ENCODE results near the gene FTL. TPM values are rescaled to one million over a fixed set of nuclear protein-coding genes. Genes with fewer than 3 reads are reported as not detected.

Gene FTL
- total RNA-seq, 1 donor from 2014 or later: 4,380 TPM

DNA sequence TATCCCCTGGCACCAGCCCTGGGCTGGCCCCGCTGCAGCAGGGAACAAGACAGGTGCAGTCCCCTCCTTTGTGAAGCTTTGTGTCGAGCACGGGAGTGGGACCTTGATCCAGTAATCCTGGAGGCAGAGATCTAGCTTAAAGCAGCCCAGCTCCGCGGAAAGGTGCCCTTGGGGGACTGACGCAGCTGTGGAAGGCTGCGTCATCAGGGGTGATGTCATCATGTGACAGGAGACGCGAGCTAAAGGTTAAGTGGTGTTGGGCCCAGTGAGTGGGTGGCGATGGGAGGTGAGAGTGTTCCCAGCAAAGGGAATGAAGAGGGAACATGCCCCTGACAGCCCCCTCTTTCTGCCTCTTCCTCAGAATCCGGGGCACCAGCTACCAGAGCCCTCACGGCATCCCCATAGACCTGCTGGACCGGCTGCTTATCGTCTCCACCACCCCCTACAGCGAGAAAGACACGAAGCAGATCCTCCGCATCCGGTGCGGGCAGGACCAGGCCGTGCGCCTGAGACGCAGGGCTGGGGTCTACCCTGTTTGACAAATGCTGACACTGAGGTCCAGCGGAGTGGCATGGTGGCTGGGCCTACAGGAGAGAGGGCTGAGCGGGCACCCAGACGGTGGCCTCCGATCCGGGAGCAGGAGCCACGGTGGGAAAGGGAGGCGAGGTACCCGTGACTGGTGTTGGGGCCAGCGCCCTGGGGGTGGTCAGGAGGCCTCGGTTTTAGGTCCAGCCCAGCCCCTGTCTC, 49.2 kb downstream of the FTL start:
- Histone ChIP-seq H3K4me3 (no peak overlapping the region), H3K27me3 (peaks cover 2% of the 10 kb centered on the region), H3K36me3 (peaks cover 0 to 45% of the 10 kb centered on the region in 2 donors), H3K27ac (no peak overlapping the region), H3K4me1 (peaks cover 20% of the 10 kb centered on the region), H3K9me3 (no peaks in the 10 kb centered on the region)
- TF ChIP-seq POLR2A (IDR thresholded peaks at IDR 0.05) (no peak), POLR2AphosphoS5 (IDR thresholded peaks at IDR 0.05; ENCODE audit: insufficient read depth in 1 of 2, low read depth in 1 of 2) (no peak), CTCF (IDR thresholded peaks at IDR 0.05) (no peak)
- intact Hi-C loops (cut with DNase I): no loop called here
- DNase-seq (ENCODE audit: extremely low spot score in 2 of 2): no peak

- DNase-seq (ENCODE audit: extremely low spot score in 2 of 2): no peak
- peaks cover 26% of the 10 kb centered on the region for H3K4me1 ChIP-seq
- H3K9me3 ChIP-seq: no peaks in the 10 kb centered on the region
- no peak overlapping the region for H3K27ac ChIP-seq
- peaks cover 6% of the 10 kb centered on the region for H3K27me3 ChIP-seq
- no peak for TF ChIP-seq POLR2AphosphoS5 (IDR thresholded peaks at IDR 0.05; ENCODE audit: insufficient read depth in 1 of 2, low read depth in 1 of 2)
- no peak for TF ChIP-seq CTCF (IDR thresholded peaks at IDR 0.05)
- no peak for TF ChIP-seq POLR2A (IDR thresholded peaks at IDR 0.05)
- peaks cover 0 to 39% of the 10 kb centered on the region in 2 donors for H3K36me3 ChIP-seq
- no peak overlapping the region for H3K4me3 ChIP-seq
- intact Hi-C loops (cut with DNase I): no loop called here
Observed at GRCh38 chr19:49014870-49015255, 49.8 kb downstream of the FTL start.

GRCh38 chr19:49016067-49016839, 51.1 kb downstream of the FTL start:
- DNase-seq (ENCODE audit: extremely low spot score in 2 of 2): no peak
- Histone ChIP-seq H3K4me1 (peaks cover 26% of the 10 kb centered on the region), H3K36me3 (peaks cover 0 to 26% of the 10 kb centered on the region in 2 donors), H3K4me3 (no peak overlapping the region), H3K9me3 (no peaks in the 10 kb centered on the region), H3K27ac (no peak overlapping the region), H3K27me3 (peaks cover 6% of the 10 kb centered on the region)
- TF ChIP-seq POLR2A (IDR thresholded peaks at IDR 0.05): no peak
- intact Hi-C loops (cut with DNase I): no loop called here

Small RNAs within 50 kb of the gene (microRNA-seq; reads per million reads assigned to microRNA genes)
- not detected for gene MIR6798 (ENCODE audit: borderline number of aligned reads, borderline replicate concordance)

Small RNAs within 50 kb of the gene (small RNA-seq; reads per million reads assigned to genes)
- gene AC026803.1: not detected
- not detected for gene MIR6798

Other genes with a start within 250 kb of the FTL start
- gene MAMSTR, start 245.6 kb upstream of the FTL start, total RNA-seq: 3.4 TPM
- gene RASIP1, start 224.7 kb upstream of the FTL start, total RNA-seq: 31.2 TPM
- gene IZUMO1, start 218.4 kb upstream of the FTL start, total RNA-seq: 2.2 TPM
- gene FUT1, start 212.7 kb upstream of the FTL start, total RNA-seq: 6.4 TPM
- not detected for gene FGF21, start 209.8 kb upstream of the FTL start, total RNA-seq
- gene BCAT2, start 154.3 kb upstream of the FTL start, total RNA-seq: 41.5 TPM
- gene HSD17B14, start 128.8 kb upstream of the FTL start, total RNA-seq: 19.2 TPM
- 37.1 TPM for gene PLEKHA4, start 96.7 kb upstream of the FTL start, total RNA-seq
- 52.1 TPM for gene PPP1R15A, start 92.9 kb upstream of the FTL start, total RNA-seq
- gene TULP2, start 66.6 kb upstream of the FTL start, total RNA-seq: not detected
- gene NUCB1, start 65.0 kb upstream of the FTL start, total RNA-seq: 151 TPM
- not detected for gene DHDH, start 31.6 kb upstream of the FTL start, total RNA-seq
- 52.3 TPM for gene BAX, start 10.4 kb upstream of the FTL start, total RNA-seq
- 32.2 TPM for gene GYS1, start 28.0 kb downstream of the FTL start, total RNA-seq
- gene RUVBL2, start 28.6 kb downstream of the FTL start, total RNA-seq: 100 TPM
- not detected for gene LHB, start 51.8 kb downstream of the FTL start, total RNA-seq
- not detected for gene CGB3, start 59.0 kb downstream of the FTL start, total RNA-seq
- gene CGB2, start 66.6 kb downstream of the FTL start, total RNA-seq: not detected
- gene CGB1, start 71.6 kb downstream of the FTL start, total RNA-seq: not detected
- gene CGB5, start 78.5 kb downstream of the FTL start, total RNA-seq: not detected
- not detected for gene CGB8, start 83.8 kb downstream of the FTL start, total RNA-seq
- 0.98 TPM for gene CGB7, start 92.4 kb downstream of the FTL start, total RNA-seq
- 6.1 TPM for gene NTF4, start 99.5 kb downstream of the FTL start, total RNA-seq
- not detected for gene KCNA7, start 107.4 kb downstream of the FTL start, total RNA-seq
- 380 TPM for gene SNRNP70, start 120.1 kb downstream of the FTL start, total RNA-seq
- 23.8 TPM for gene LIN7B, start 149.1 kb downstream of the FTL start, total RNA-seq
- not detected for gene C19orf73, start 153.8 kb downstream of the FTL start, total RNA-seq
- gene PPFIA3, start 154.2 kb downstream of the FTL start, total RNA-seq: 4.7 TPM
- 0.25 TPM for gene HRC, start 190.1 kb downstream of the FTL start, total RNA-seq
- 22.8 TPM for gene TRPM4, start 192.5 kb downstream of the FTL start, total RNA-seq

All from vagina (tissue), 2 donors.